GM19240 (cell line): ENCODE data around the gene CDC25A.

Source experiments
- DNase-seq: peaks from one replicate; pipeline ENCODE4 v3.0.0; 2011; ENCODE audit warnings: low spot score; ENCODE audit not compliant: insufficient read length

CDC25A gene

DNA sequence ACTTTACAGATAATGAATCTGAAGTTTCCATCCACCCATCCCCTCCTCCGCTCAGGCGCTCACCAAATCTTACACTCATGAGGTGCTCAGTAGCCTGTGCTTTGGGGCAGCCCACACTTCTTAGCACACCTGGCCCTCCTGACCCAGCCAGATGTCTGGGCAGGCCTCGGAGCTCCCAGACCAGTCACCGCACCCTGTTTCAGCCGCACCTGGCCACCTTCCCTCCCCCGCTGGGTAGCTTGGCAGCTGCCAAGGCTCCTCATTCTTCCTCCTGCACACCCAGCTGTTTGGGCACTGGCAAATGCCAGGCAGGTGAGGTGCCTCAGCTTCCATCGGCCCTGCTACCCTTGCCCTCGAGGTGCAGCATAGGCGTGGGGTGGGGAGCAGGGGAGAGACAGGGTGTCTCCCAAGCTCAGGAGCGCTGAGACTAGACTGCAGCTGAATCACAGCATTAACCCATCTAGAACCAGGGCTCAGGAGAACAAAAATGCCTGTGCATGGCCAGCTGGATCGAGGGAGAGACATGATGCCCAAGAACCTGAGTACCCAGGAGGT is 45.8 kb downstream of the CDC25A start:
- DNase-seq = no peak

DNA sequence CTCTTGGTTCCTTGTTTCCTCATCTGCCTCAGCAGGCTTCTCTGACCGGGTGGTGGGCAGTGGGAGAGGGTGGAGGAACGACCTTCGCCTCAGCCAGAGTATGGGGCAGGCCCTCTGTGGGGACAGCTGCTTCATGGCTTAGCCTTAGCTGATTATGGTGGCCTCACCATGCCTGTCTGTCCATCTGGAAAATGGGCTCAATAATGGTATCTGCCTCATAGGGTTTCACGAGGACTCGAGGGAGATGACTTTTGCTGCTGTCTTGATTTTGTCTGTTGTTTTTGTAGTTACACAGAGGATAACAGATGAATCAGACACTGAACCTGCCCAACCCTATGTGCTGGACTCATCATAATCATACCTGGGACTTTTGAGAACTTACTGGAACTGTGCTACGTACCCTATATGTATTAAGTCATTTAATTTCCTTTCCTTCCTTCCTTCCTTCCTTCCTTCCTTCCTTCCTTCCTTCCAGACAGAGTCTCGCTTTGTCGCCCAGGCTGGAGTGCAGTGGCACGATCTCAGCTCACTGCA is 46.5 kb downstream of the CDC25A start:
- no peak for DNase-seq

- DNase-seq = no peak
Measured at GRCh38 chr3:48140936-48141603, 47.1 kb downstream of the CDC25A start.

DNA sequence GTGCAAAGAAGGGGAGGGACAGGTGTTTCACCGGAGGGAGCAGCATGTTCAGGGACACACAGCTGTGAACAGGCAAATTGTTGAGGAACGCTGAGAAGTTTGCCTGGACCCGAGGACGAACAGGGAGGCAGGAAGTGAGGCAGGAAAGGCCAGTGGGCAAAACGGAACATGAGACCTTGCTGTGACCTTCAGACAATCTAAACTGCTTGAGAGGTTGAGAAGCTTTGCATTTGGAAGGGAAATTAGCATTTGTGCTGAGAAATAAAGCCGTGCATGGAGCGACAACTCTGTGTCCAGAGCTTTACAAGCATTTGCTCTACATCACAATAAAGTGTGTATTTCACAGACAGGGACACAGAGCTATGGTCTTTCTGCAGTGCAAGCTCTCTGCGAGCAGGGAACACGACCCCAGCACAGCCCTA is 47.9 kb downstream of the CDC25A start:
- DNase-seq = no peak

DNA sequence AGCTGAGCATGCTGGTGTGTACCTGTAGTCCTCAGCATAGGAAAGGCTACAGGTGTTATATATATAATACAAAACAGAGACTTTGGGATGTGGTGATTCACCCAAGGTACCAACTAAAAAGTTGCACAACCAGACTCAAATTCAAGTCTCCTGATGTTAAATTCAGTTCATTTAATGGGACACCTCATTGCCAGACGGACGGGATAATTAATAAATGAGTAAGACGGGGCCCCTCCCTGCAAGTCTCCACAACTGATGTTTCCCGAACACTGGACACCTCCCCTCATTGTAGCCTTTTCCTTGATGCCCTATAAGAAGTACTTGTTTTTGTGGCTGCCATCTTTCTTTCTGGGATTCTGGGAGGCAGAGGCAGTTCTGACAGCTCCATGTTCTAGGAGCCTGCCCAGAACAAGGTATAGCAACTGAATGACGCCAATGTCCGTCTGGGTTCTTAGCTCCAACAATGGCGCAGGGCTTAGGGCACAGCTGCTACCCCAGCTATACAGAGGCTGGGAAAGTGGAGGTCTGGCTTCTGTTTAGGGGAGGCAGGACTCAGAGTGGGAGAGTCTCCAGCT is 50.7 kb downstream of the CDC25A start:
- no peak for DNase-seq

DNA sequence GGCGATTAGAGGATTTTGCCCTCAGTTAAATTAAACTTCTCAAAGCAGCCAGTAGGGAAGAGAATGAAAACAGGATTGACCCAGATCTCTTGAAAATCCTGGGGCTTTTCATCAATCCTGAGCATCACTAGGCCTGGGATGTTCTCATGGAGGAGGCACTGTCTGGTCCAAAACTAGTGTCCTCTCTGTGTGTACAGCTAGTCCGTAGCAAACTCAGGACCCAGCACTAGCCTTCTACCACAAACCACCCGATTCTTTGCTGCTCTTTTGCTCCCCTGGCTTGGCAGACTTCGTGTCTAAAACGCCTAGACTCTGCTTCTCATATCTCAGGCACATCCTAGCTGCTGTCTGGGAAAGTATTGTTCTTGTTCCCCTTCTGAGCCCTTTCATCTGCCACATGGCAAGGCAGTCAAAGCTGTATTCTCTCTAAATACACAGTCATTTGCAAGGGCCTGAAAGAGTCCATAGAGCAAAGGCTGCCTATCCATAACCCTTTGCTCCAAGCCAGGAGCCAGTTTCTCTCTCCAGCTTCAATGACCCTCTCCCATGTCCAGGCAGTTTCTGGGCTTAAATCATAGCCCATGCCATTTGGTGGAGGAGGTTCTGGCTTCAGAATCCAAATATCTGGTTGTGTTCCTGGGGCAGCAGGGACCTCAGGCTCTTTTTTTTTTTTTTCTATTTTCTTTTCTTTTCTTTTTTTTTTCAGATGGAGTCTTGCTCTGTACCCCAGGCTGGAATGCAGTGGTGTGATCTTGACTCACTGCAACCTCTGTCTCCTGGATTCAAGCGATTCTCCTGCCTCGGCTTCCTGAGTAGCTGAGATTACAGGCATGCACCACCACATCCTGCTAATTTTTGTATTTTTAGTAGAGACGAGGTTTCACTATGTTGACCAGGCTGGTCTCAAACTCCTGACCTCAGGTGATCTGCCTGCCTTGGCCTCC is 52.4 kb downstream of the CDC25A start:
- no peak for DNase-seq

- no peak for DNase-seq
Measured at GRCh38 chr3:48130321-48130904, 57.8 kb downstream of the CDC25A start.

- no peak for DNase-seq
Measured at GRCh38 chr3:48129921-48130320, 58.3 kb downstream of the CDC25A start.

- no peak for DNase-seq
Measured at GRCh38 chr3:48128774-48129173, 59.4 kb downstream of the CDC25A start.

GRCh38 chr3:48125886-48126622 is 62.2 kb downstream of the CDC25A start:
- DNase-seq = no peak

DNA sequence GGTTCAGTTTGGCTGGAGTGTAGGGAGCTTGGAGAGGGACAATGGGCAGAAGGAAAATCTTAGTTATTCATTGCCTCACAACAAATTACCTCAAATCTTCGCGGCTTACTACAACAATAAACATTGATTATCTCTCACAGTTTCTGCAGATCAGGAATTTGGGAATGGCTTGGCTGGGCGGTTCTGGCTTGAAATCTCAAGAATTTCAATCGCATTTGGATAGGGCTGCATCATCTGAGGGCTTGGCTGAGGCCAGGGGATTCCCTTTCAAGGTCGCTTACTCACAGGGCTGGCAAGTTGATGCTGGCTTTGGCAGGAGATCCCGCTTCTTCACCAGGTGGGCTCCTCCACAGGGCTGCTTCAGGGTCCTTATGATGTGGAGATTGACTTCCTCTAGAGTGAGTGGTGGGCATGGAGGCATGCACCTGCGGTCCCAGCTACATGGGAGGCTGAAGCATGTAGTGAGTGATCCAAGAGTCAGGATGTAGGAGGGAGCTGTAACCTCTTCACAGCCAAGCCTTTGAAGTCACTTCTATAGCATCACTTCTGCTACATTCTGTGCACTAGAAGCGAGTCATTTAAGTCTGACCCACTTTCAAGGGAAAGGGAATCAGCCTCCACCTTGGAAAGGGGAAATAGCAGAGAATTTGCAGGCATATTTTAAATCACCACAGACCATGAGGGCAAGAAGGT is 63.1 kb downstream of the CDC25A start:
- DNase-seq = no peak

DNA sequence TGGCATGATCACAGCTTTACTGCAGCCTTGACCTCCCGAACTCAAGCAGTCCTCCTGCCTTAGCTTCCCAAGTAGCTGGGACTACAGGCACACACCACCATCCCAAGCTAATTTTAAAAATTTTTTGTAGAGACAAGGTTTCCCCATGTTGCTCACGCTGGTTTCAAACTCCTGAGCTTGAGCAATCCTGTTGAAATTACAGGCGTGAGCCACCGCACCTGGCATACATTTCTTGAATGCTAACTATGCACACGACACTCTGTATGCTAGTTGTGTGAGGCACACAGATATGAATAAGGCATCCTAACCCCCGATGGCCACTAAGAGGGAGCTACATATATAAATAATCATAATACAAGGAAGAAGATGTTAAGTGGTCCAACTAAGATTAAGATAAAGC is 64.9 kb downstream of the CDC25A start:
- DNase-seq = no peak

- DNase-seq = no peak
Measured at GRCh38 chr3:48122504-48122903, 65.7 kb downstream of the CDC25A start.

DNA sequence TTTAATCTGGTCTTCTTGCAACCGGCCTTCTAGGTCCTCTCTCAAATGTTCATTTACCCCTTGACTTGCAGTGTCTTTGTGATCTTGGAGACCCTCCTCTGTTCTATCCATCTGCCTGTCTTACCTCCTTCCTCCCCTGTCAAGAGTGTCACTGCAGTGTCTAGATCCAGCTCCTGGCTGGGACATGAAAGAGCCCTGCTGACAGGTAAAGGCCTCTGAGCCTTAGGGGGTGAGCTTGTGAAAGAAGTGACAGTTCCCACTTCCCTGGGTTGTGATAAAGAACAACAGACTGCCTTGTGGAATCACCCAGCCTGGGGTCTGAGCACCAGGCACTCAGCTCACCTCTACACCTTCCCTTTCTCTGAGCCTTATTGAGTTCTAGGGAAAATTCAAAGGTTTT is 68.0 kb downstream of the CDC25A start:
- DNase-seq = no peak

- no peak for DNase-seq
Measured at GRCh38 chr3:48119505-48120193, 68.6 kb downstream of the CDC25A start.

DNA sequence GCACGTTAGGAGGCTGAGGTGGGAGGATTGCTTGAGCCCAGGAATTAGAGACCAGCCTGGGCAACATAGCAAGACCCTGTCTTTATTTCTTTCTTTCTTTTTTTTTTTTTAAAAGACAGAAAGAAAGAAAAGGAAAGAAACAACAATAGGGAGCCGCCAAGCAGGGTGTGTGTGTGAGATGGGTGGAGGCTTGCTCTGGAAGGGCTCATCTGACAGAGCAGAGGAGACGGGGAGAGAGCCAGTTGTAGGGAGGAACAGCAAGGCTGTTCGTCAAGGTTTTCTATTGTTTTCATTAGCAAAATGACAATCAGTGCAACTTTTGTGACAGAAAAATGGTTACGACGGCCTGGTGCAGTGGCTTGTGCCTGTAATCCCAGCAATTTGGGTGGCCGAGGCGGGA is 69.3 kb downstream of the CDC25A start:
- no peak for DNase-seq

DNA sequence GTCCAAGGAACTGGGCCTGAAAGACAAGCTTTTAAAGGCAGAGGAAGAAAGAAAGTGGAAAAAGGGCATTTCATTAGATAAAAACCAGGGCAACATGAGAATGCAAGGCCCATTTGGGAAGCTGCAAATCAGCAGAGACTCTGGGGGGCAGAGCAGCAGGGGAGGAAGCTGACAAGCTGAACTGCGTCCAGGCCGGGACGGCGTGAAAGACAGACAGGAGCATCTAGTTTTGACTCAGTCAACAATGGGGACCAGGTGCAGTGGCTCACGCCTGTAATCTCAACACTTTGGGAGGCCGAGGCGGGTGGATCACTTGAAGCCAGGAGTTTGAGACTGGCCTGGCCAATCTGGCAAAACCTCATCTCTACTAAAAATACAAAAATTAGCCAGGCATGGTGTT is 69.9 kb downstream of the CDC25A start:
- DNase-seq = no peak

DNA sequence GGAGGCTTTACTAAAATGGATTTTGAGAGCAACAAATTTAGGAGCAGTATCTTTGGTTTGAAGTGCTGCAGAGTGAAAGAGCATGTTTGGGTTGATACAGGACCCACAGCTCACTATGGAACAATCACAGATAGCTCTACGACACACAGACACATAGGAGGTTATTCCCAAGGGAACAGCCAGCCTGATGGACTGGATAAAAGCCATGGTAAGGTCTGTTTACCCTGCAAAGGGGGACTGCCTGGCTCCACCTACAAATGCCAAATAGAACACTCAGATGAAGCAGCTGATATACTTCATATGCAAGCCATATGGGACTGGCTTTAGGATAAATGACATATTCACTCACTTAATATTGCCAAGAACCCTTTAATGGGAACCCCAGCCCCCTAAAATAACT is 75.4 kb downstream of the CDC25A start:
- DNase-seq = no peak

GRCh38 chr3:48112108-48112791 is 76.0 kb downstream of the CDC25A start:
- DNase-seq = peak; percentile 52
